ENCODE data around the gene F2R.

The F2R gene

DNA sequence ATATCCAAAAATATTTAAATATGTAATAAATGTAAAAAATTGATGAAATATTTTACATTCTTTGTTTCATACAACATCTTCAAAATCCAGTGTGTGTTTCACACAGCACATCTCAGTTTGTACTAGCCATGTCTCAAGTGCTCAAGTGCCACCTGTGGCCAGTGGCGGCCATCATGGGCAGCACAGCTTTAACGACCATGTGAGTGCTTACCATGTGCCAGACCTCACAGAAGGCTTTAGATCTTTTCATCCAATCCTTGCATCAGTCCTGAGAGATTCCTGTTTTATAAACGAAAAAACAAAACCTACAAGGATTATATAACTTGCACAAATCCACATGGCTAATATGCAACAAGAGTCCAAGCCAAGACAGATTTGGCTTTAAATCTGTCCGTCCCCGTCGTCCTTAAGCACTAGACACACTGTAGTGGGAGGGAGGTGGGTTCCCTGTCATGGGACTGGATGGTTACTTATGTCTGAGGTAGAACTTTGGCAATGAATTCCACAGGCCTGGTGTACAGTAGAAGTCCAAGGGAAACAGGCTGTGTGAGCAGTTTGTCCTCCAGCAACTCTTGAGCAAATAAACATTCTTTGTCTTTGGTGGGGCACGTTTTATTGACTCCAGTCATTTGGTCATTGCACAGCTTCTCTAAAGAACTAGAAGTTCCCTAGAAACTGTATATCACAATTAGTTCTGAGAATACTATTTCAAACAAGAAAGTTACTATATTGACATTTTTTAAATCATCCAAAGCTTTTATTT, 25.0 kb upstream of the F2R start:
- no peak overlapping the region for H3K23ac ChIP-seq (ENCODE audit: low read length)
- H3K79me2 ChIP-seq (ENCODE audit: control insufficient read depth, insufficient read depth, low read length, poor library complexity), result peaks cover 2% of the 10 kb centered on the region
- H4K12ac ChIP-seq (ENCODE audit: low read depth, low read length), result no peak overlapping the region
- DNase-seq, result no peak
- H3K14ac ChIP-seq (ENCODE audit: low read length), result peak overlapping the region; percentile 14
- H3K27ac ChIP-seq (ENCODE audit: low read depth, low read length), result peak overlapping the region; percentile 20
- H3K9ac ChIP-seq (ENCODE audit: low read length), result no peak overlapping the region
- H3K4me1 ChIP-seq (ENCODE audit: control insufficient read depth in 1 of 2, insufficient read depth in 2 of 2, low read length in 2 of 2), result peaks cover 10 to 14% of the 10 kb centered on the region in 2 experiments
- no peaks in the 10 kb centered on the region for H3K9me3 ChIP-seq (ENCODE audit: insufficient read depth, low read depth, low read length)
- WGBS (ENCODE audit: extremely low coverage, insufficient coverage, insufficient read length), result no CpG with 5 or more reads among the region's 7 CpGs
- peak overlapping the region; percentile 70 for H4K91ac ChIP-seq (ENCODE audit: low read depth, low read length)
- peak overlapping the region; percentile 87 for H2AK5ac ChIP-seq (ENCODE audit: low read length)
- no peaks in the 10 kb centered on the region for H3K27me3 ChIP-seq (ENCODE audit: insufficient read depth, low read length)
- no peak overlapping the region for H3K4ac ChIP-seq (ENCODE audit: low read depth, low read length)
- H3K36me3 ChIP-seq (ENCODE audit: control insufficient read depth in 1 of 2, insufficient read depth in 2 of 2, low read length in 2 of 2), result no peaks in the 10 kb centered on the region
- H2AFZ ChIP-seq (ENCODE audit: insufficient read depth, low read length, poor library complexity), result no peak overlapping the region
- peak overlapping the region; percentile 41 for H4K8ac ChIP-seq (ENCODE audit: low read depth, low read length)
- no peak overlapping the region for H3K4me3 ChIP-seq (ENCODE audit: low read depth, low read length)
- peak overlapping the region; percentile 81 for H2BK12ac ChIP-seq (ENCODE audit: low read length)
- peak overlapping the region; percentile 42 for H2BK5ac ChIP-seq (ENCODE audit: low read depth, low read length, poor library complexity)
- H3K4me2 ChIP-seq (ENCODE audit: low read length), result no peak overlapping the region
- peak overlapping the region; percentile 64 for H2BK120ac ChIP-seq (ENCODE audit: insufficient read depth, low read length, poor library complexity)
- H3K79me1 ChIP-seq (ENCODE audit: low read length), result peaks cover 8% of the 10 kb centered on the region
- no peak overlapping the region for H3K18ac ChIP-seq (ENCODE audit: low read length)

DNA sequence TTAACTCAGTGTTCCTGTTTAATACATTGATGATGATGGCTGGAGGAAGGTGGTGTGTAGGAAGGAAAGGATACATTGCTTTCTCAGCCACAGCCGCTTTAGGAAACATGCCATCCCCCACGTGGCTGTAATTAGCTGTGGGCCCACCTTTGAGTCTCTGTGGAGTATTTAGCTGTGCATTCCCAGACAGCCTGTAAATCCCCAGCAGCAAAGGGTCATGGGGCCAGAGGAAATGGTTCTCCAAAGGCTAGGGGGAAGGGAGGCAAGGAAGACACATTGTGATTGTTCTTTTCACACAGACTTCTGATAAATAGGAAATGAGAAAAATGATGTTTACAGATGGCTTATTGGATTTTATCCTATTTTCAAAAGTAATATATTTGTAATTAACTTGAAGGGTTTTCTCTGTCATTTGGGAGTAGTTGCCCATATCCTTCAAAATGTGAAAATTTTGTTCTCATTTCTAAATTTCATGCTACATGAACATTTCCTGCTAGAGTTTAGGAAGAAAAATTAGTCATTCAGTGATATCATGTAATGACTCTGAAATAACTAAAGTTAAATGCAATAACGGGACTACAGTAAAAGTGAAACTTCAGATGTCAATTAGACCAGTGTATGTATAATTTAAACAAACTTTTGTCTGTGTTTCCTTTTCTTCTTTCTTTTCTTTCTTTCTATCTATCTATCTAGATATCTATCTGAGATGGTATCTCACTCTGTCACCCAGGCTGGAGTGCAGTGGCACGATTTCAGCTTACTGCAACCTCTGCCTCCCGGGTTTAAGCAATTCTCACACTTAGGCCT, 24.3 kb upstream of the F2R start:
- H3K23ac ChIP-seq (ENCODE audit: low read length), result no peak overlapping the region
- peak overlapping the region; percentile 40 for H2BK5ac ChIP-seq (ENCODE audit: low read depth, low read length, poor library complexity)
- H3K9ac ChIP-seq (ENCODE audit: low read length), result no peak overlapping the region
- H3K4me3 ChIP-seq (ENCODE audit: low read depth, low read length), result no peak overlapping the region
- peak overlapping the region; percentile 62 for H4K91ac ChIP-seq (ENCODE audit: low read depth, low read length)
- H3K27me3 ChIP-seq (ENCODE audit: insufficient read depth, low read length), result no peaks in the 10 kb centered on the region
- no peak overlapping the region for H2AK5ac ChIP-seq (ENCODE audit: low read length)
- no peak for DNase-seq
- no CpG with 5 or more reads among the region's 5 CpGs for WGBS (ENCODE audit: extremely low coverage, insufficient coverage, insufficient read length)
- no peak overlapping the region for H3K4ac ChIP-seq (ENCODE audit: low read depth, low read length)
- peak overlapping the region; percentile 70 for H4K8ac ChIP-seq (ENCODE audit: low read depth, low read length)
- H3K4me1 ChIP-seq (ENCODE audit: control insufficient read depth in 1 of 2, insufficient read depth in 2 of 2, low read length in 2 of 2), result peaks cover 10 to 14% of the 10 kb centered on the region in 2 experiments
- no peaks in the 10 kb centered on the region for H3K36me3 ChIP-seq (ENCODE audit: control insufficient read depth in 1 of 2, insufficient read depth in 2 of 2, low read length in 2 of 2)
- peaks cover 8% of the 10 kb centered on the region for H3K79me1 ChIP-seq (ENCODE audit: low read length)
- peak overlapping the region; percentile 96 for H2BK12ac ChIP-seq (ENCODE audit: low read length)
- H3K4me2 ChIP-seq (ENCODE audit: low read length), result no peak overlapping the region
- H3K27ac ChIP-seq (ENCODE audit: low read depth, low read length), result no peak overlapping the region
- peak overlapping the region; percentile 70 for H3K14ac ChIP-seq (ENCODE audit: low read length)
- no peak overlapping the region for H4K12ac ChIP-seq (ENCODE audit: low read depth, low read length)
- no peak overlapping the region for H3K18ac ChIP-seq (ENCODE audit: low read length)
- H2AFZ ChIP-seq (ENCODE audit: insufficient read depth, low read length, poor library complexity), result no peak overlapping the region
- H3K9me3 ChIP-seq (ENCODE audit: insufficient read depth, low read depth, low read length), result no peaks in the 10 kb centered on the region
- peak overlapping the region; percentile 90 for H2BK120ac ChIP-seq (ENCODE audit: insufficient read depth, low read length, poor library complexity)
- peaks cover 2% of the 10 kb centered on the region for H3K79me2 ChIP-seq (ENCODE audit: control insufficient read depth, insufficient read depth, low read length, poor library complexity)

DNA sequence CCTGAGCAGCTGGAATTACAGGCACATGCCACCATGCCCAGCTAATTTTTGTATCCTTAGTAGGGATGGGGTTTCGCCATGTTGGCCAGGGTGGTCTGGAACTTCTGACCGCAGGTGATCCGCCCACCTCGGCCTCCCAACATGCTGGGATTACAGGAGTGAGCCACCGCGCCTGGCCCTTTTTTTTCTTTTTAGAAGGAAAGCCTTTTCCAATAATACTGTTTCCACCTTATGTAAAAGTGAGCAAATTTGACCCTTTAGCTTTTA, 23.7 kb upstream of the F2R start:
- H2BK120ac ChIP-seq (ENCODE audit: insufficient read depth, low read length, poor library complexity), result peak overlapping the region; percentile 90
- H3K14ac ChIP-seq (ENCODE audit: low read length), result peak overlapping the region; percentile 70
- peak overlapping the region; percentile 40 for H2BK5ac ChIP-seq (ENCODE audit: low read depth, low read length, poor library complexity)
- no peak overlapping the region for H3K23ac ChIP-seq (ENCODE audit: low read length)
- peaks cover 2% of the 10 kb centered on the region for H3K79me2 ChIP-seq (ENCODE audit: control insufficient read depth, insufficient read depth, low read length, poor library complexity)
- no peaks in the 10 kb centered on the region for H3K9me3 ChIP-seq (ENCODE audit: insufficient read depth, low read depth, low read length)
- H2AK5ac ChIP-seq (ENCODE audit: low read length), result no peak overlapping the region
- H3K4me2 ChIP-seq (ENCODE audit: low read length), result no peak overlapping the region
- H2AFZ ChIP-seq (ENCODE audit: insufficient read depth, low read length, poor library complexity), result no peak overlapping the region
- H4K8ac ChIP-seq (ENCODE audit: low read depth, low read length), result peak overlapping the region; percentile 70
- H4K12ac ChIP-seq (ENCODE audit: low read depth, low read length), result no peak overlapping the region
- no CpG with 5 or more reads among the region's 6 CpGs for WGBS (ENCODE audit: extremely low coverage, insufficient coverage, insufficient read length)
- no peaks in the 10 kb centered on the region for H3K27me3 ChIP-seq (ENCODE audit: insufficient read depth, low read length)
- DNase-seq, result no peak
- H4K91ac ChIP-seq (ENCODE audit: low read depth, low read length), result peak overlapping the region; percentile 62
- H3K4ac ChIP-seq (ENCODE audit: low read depth, low read length), result no peak overlapping the region
- H3K4me3 ChIP-seq (ENCODE audit: low read depth, low read length), result no peak overlapping the region
- peak overlapping the region; percentile 96 for H2BK12ac ChIP-seq (ENCODE audit: low read length)
- H3K9ac ChIP-seq (ENCODE audit: low read length), result no peak overlapping the region
- H3K36me3 ChIP-seq (ENCODE audit: control insufficient read depth in 1 of 2, insufficient read depth in 2 of 2, low read length in 2 of 2), result no peaks in the 10 kb centered on the region
- H3K18ac ChIP-seq (ENCODE audit: low read length), result no peak overlapping the region
- no peak overlapping the region for H3K27ac ChIP-seq (ENCODE audit: low read depth, low read length)
- peaks cover 8% of the 10 kb centered on the region for H3K79me1 ChIP-seq (ENCODE audit: low read length)
- peaks cover 10 to 14% of the 10 kb centered on the region in 2 experiments for H3K4me1 ChIP-seq (ENCODE audit: control insufficient read depth in 1 of 2, insufficient read depth in 2 of 2, low read length in 2 of 2)

DNA sequence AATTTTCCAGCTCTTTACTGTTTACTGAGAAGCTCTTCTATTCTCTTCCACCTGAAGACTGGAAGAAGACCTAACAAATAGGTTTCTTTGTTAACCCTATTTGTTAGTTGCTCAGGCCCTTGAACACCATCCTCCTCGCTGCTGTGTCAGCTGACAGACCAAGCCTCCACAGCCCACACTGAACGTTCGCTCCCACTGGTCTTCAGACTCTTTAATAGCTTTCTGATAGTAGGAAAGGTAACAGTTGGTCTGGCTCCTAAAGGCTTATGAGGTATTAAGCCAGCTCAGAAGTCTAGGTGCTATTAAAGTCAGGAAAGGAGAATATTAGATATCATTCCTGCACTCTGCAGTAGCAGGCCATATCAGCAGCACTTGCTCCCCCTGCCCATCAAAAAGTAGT, 23.3 kb upstream of the F2R start:
- no peak overlapping the region for H4K12ac ChIP-seq (ENCODE audit: low read depth, low read length)
- WGBS (ENCODE audit: extremely low coverage, insufficient coverage, insufficient read length), result no CpG with 5 or more reads among the region's 3 CpGs
- H2BK120ac ChIP-seq (ENCODE audit: insufficient read depth, low read length, poor library complexity), result no peak overlapping the region
- H3K18ac ChIP-seq (ENCODE audit: low read length), result no peak overlapping the region
- no peak overlapping the region for H4K8ac ChIP-seq (ENCODE audit: low read depth, low read length)
- no peaks in the 10 kb centered on the region for H3K9me3 ChIP-seq (ENCODE audit: insufficient read depth, low read depth, low read length)
- H3K79me2 ChIP-seq (ENCODE audit: control insufficient read depth, insufficient read depth, low read length, poor library complexity), result peaks cover 2% of the 10 kb centered on the region
- H3K27me3 ChIP-seq (ENCODE audit: insufficient read depth, low read length), result no peaks in the 10 kb centered on the region
- no peak overlapping the region for H3K27ac ChIP-seq (ENCODE audit: low read depth, low read length)
- no peak overlapping the region for H3K23ac ChIP-seq (ENCODE audit: low read length)
- no peak overlapping the region for H3K4me3 ChIP-seq (ENCODE audit: low read depth, low read length)
- peaks cover 8% of the 10 kb centered on the region for H3K79me1 ChIP-seq (ENCODE audit: low read length)
- no peak for DNase-seq
- no peak overlapping the region for H3K14ac ChIP-seq (ENCODE audit: low read length)
- no peak overlapping the region for H3K4me2 ChIP-seq (ENCODE audit: low read length)
- H2AK5ac ChIP-seq (ENCODE audit: low read length), result no peak overlapping the region
- H3K4ac ChIP-seq (ENCODE audit: low read depth, low read length), result no peak overlapping the region
- H4K91ac ChIP-seq (ENCODE audit: low read depth, low read length), result no peak overlapping the region
- no peaks in the 10 kb centered on the region for H3K36me3 ChIP-seq (ENCODE audit: control insufficient read depth in 1 of 2, insufficient read depth in 2 of 2, low read length in 2 of 2)
- H2AFZ ChIP-seq (ENCODE audit: insufficient read depth, low read length, poor library complexity), result no peak overlapping the region
- peak overlapping the region; percentile 82 for H2BK12ac ChIP-seq (ENCODE audit: low read length)
- no peak overlapping the region for H3K9ac ChIP-seq (ENCODE audit: low read length)
- no peak overlapping the region for H2BK5ac ChIP-seq (ENCODE audit: low read depth, low read length, poor library complexity)
- H3K4me1 ChIP-seq (ENCODE audit: control insufficient read depth in 1 of 2, insufficient read depth in 2 of 2, low read length in 2 of 2), result peaks cover 10 to 14% of the 10 kb centered on the region in 2 experiments

Measured in trophoblast cell (in vitro differentiated cells and primary cell).